Activated naive CD8-positive, alpha-beta T cell treated with anti-CD3 and anti-CD28 coated beads, Interleukin-2, amount 50 U/mL, for 16 hours (primary cell): ENCODE data around the gene GRXCR2.
"Not testable (repeated sequence)": the region's sequence is repeated elsewhere in the genome, so short reads cannot be mapped to it uniquely, and the experiment has no call there.

Experiments
- DNase-seq: peaks from one replicate; pipeline ENCODE4 v3.0.0-alpha.2; 2020; ENCODE audit warnings: low read depth, low spot score

The GRXCR2 gene

GRCh38 chr5:145872914-145873313, at the start of gene GRXCR2:
GRXCR2 (minus strand) TSS chr5:145873014; CDS start chr5:145872968, 46 bp downstream.
- no peak for DNase-seq

GRCh38 chr5:145922059-145922458, 49.2 kb upstream of the GRXCR2 start:
- DNase-seq: no peak

- no peak for DNase-seq
Observed at GRCh38 chr5:145921211-145921610, 48.4 kb upstream of the GRXCR2 start.

- DNase-seq: no peak
Observed at GRCh38 chr5:145920542-145921210, 47.9 kb upstream of the GRXCR2 start.

- DNase-seq: no peak
Observed at GRCh38 chr5:145919413-145919812, 46.6 kb upstream of the GRXCR2 start.

GRCh38 chr5:145918397-145918796, 45.6 kb upstream of the GRXCR2 start:
- no peak for DNase-seq

- DNase-seq: no peak
Observed at GRCh38 chr5:145917288-145917687, 44.5 kb upstream of the GRXCR2 start.

- DNase-seq: no peak
Observed at GRCh38 chr5:145915970-145916638, 43.3 kb upstream of the GRXCR2 start.

GRCh38 chr5:145913701-145914100, 40.9 kb upstream of the GRXCR2 start:
- no peak for DNase-seq

GRCh38 chr5:145912594-145912993, 39.8 kb upstream of the GRXCR2 start:
- DNase-seq: no peak

GRCh38 chr5:145912019-145912418, 39.2 kb upstream of the GRXCR2 start:
- no peak for DNase-seq

- DNase-seq: no peak
Observed at GRCh38 chr5:145911164-145911563, 38.4 kb upstream of the GRXCR2 start.

GRCh38 chr5:145908206-145908960, 35.6 kb upstream of the GRXCR2 start:
- DNase-seq: no peak

- DNase-seq: no peak
Observed at GRCh38 chr5:145906401-145906800, 33.6 kb upstream of the GRXCR2 start.

- DNase-seq: no peak
Observed at GRCh38 chr5:145904743-145905142, 31.9 kb upstream of the GRXCR2 start.

GRCh38 chr5:145903867-145904266, 31.1 kb upstream of the GRXCR2 start:
- no peak for DNase-seq

GRCh38 chr5:145903113-145903512, 30.3 kb upstream of the GRXCR2 start:
- DNase-seq: no peak

GRCh38 chr5:145902421-145902820, 29.6 kb upstream of the GRXCR2 start:
- DNase-seq: no peak

GRCh38 chr5:145898171-145898570, 25.4 kb upstream of the GRXCR2 start:
- DNase-seq: no peak

GRCh38 chr5:145891378-145891777, 18.6 kb upstream of the GRXCR2 start:
- DNase-seq: not testable (repeated sequence)

- no peak for DNase-seq
Observed at GRCh38 chr5:145889611-145890010, 16.8 kb upstream of the GRXCR2 start.

GRCh38 chr5:145887976-145888574, 15.3 kb upstream of the GRXCR2 start:
- no peak for DNase-seq
